ENCODE measurements around the gene CST4. TPM values are rescaled to one million over a fixed set of nuclear protein-coding genes. Genes with fewer than 3 reads are reported as not detected.
"Not testable (repeated sequence)": the region's sequence is repeated elsewhere in the genome, so short reads cannot be mapped to it uniquely, and the experiment has no call there.

CST4 gene
- total RNA-seq, 2 experiments from 2014 or later: not detected

- H3K27me3 Mint-ChIP-seq; CTCF ChIA-PET; DNase-seq; H3K36me3 Mint-ChIP-seq (ENCODE audit: low read depth); H3K4me3 Mint-ChIP-seq; H3K9me3 Mint-ChIP-seq; POLR2A ChIA-PET; H3K4me1 Mint-ChIP-seq; H3K27ac Mint-ChIP-seq: not testable (repeated sequence)
Observed at GRCh38 chr20:23664046-23664445, 24.8 kb downstream of the CST4 start.

- Mint-ChIP-seq H3K4me1 (no peaks in the 10 kb centered on the region), H3K27me3 (no peaks in the 10 kb centered on the region), H3K27ac (no peak overlapping the region), H3K4me3 (no peak overlapping the region), H3K36me3 (ENCODE audit: low read depth) (no peaks in the 10 kb centered on the region), H3K9me3 (no peaks in the 10 kb centered on the region)
- POLR2A ChIA-PET: no interaction called here
- no peak for DNase-seq
- CTCF ChIA-PET: no interaction called here
Observed at GRCh38 chr20:23663180-23663579, 25.7 kb downstream of the CST4 start.

- POLR2A ChIA-PET: no interaction called here
- no peak for DNase-seq
- CTCF ChIA-PET: no interaction called here
- no peaks in the 10 kb centered on the region for H3K4me1 Mint-ChIP-seq
- no peaks in the 10 kb centered on the region for H3K27me3 Mint-ChIP-seq
- H3K9me3 Mint-ChIP-seq: no peaks in the 10 kb centered on the region
- H3K4me3 Mint-ChIP-seq: no peak overlapping the region
- no peaks in the 10 kb centered on the region for H3K36me3 Mint-ChIP-seq (ENCODE audit: low read depth)
- H3K27ac Mint-ChIP-seq: no peak overlapping the region
Observed at GRCh38 chr20:23662276-23662870, 26.5 kb downstream of the CST4 start.

- Mint-ChIP-seq H3K9me3 (no peaks in the 10 kb centered on the region), H3K4me3 (no peak overlapping the region), H3K27me3 (no peaks in the 10 kb centered on the region), H3K27ac (no peak overlapping the region), H3K4me1 (no peaks in the 10 kb centered on the region), H3K36me3 (ENCODE audit: low read depth) (no peaks in the 10 kb centered on the region)
- ChIA-PET POLR2A (no interaction called here), CTCF (no interaction called here)
- DNase-seq: no peak
Observed at GRCh38 chr20:23661002-23661429, 27.8 kb downstream of the CST4 start.

GRCh38 chr20:23659989-23660837, 28.6 kb downstream of the CST4 start:
- Mint-ChIP-seq H3K27ac (no peak overlapping the region), H3K9me3 (no peaks in the 10 kb centered on the region), H3K27me3 (peaks cover 3% of the 10 kb centered on the region), H3K4me1 (no peaks in the 10 kb centered on the region), H3K4me3 (no peak overlapping the region), H3K36me3 (ENCODE audit: low read depth) (no peaks in the 10 kb centered on the region)
- no peak for DNase-seq
- ChIA-PET CTCF (no interaction called here), POLR2A (interaction anchor here (0.5 kb wide), 1 partner anchor 248 kb away, joined by 3 read pairs; no protein-coding TSS in a partner anchor)

GRCh38 chr20:23659610-23659988, 29.2 kb downstream of the CST4 start:
- H3K9me3 Mint-ChIP-seq; H3K4me3 Mint-ChIP-seq; H3K36me3 Mint-ChIP-seq (ENCODE audit: low read depth); H3K4me1 Mint-ChIP-seq; H3K27ac Mint-ChIP-seq; CTCF ChIA-PET; H3K27me3 Mint-ChIP-seq; DNase-seq: not testable (repeated sequence)
- POLR2A ChIA-PET: interaction anchor here (0.5 kb wide), 1 partner anchor 248 kb away, joined by 3 read pairs; no protein-coding TSS in a partner anchor

GRCh38 chr20:23658989-23659609, 29.7 kb downstream of the CST4 start:
- CTCF ChIA-PET: no interaction called here
- Mint-ChIP-seq H3K36me3 (ENCODE audit: low read depth) (no peaks in the 10 kb centered on the region), H3K27ac (no peak overlapping the region), H3K27me3 (peaks cover 6% of the 10 kb centered on the region), H3K9me3 (no peaks in the 10 kb centered on the region), H3K4me1 (no peaks in the 10 kb centered on the region), H3K4me3 (no peak overlapping the region)
- POLR2A ChIA-PET: no interaction called here
- no peak for DNase-seq

- Mint-ChIP-seq H3K4me3 (no peak overlapping the region), H3K9me3 (no peaks in the 10 kb centered on the region), H3K4me1 (no peaks in the 10 kb centered on the region), H3K27ac (no peak overlapping the region), H3K27me3 (peaks cover 6% of the 10 kb centered on the region), H3K36me3 (ENCODE audit: low read depth) (no peaks in the 10 kb centered on the region)
- POLR2A ChIA-PET: no interaction called here
- no peak for DNase-seq
- CTCF ChIA-PET: no interaction called here
Observed at GRCh38 chr20:23658336-23658735, 30.5 kb downstream of the CST4 start.

GRCh38 chr20:23657202-23657601, 31.6 kb downstream of the CST4 start:
- ChIA-PET CTCF (no interaction called here), POLR2A (no interaction called here)
- Mint-ChIP-seq H3K9me3 (no peaks in the 10 kb centered on the region), H3K4me1 (no peaks in the 10 kb centered on the region), H3K4me3 (no peak overlapping the region), H3K27me3 (peaks cover 6% of the 10 kb centered on the region), H3K27ac (no peak overlapping the region), H3K36me3 (ENCODE audit: low read depth) (no peaks in the 10 kb centered on the region)
- DNase-seq: no peak

- Mint-ChIP-seq H3K27ac (no peak overlapping the region), H3K9me3 (no peaks in the 10 kb centered on the region), H3K27me3 (peaks cover 6% of the 10 kb centered on the region), H3K4me1 (no peaks in the 10 kb centered on the region), H3K4me3 (no peak overlapping the region), H3K36me3 (ENCODE audit: low read depth) (no peaks in the 10 kb centered on the region)
- CTCF ChIA-PET: no interaction called here
- DNase-seq: no peak
- POLR2A ChIA-PET: no interaction called here
Observed at GRCh38 chr20:23656372-23656771, 32.5 kb downstream of the CST4 start.

GRCh38 chr20:23655491-23656211, 33.2 kb downstream of the CST4 start:
- CTCF ChIA-PET: no interaction called here

GRCh38 chr20:23654717-23655116, 34.1 kb downstream of the CST4 start:
- H3K4me3 Mint-ChIP-seq: no peak overlapping the region
- H3K36me3 Mint-ChIP-seq (ENCODE audit: low read depth): no peaks in the 10 kb centered on the region
- no peaks in the 10 kb centered on the region for H3K9me3 Mint-ChIP-seq
- H3K27me3 Mint-ChIP-seq: peaks cover 6% of the 10 kb centered on the region
- no peak overlapping the region for H3K27ac Mint-ChIP-seq
- no peak for DNase-seq
- no peaks in the 10 kb centered on the region for H3K4me1 Mint-ChIP-seq
- CTCF ChIA-PET: no interaction called here
- POLR2A ChIA-PET: no interaction called here

More at GRCh38 chr20:23655491-23656211, 33.2 kb downstream of the CST4 start:
- Mint-ChIP-seq H3K4me3 (no peak overlapping the region), H3K36me3 (ENCODE audit: low read depth) (no peaks in the 10 kb centered on the region), H3K4me1 (no peaks in the 10 kb centered on the region), H3K27ac (no peak overlapping the region), H3K9me3 (no peaks in the 10 kb centered on the region), H3K27me3 (peaks cover 6% of the 10 kb centered on the region)
- POLR2A ChIA-PET: no interaction called here
- no peak for DNase-seq

- Mint-ChIP-seq H3K27me3 (peaks cover 6% of the 10 kb centered on the region), H3K27ac (no peak overlapping the region), H3K9me3 (no peaks in the 10 kb centered on the region), H3K36me3 (ENCODE audit: low read depth) (no peaks in the 10 kb centered on the region), H3K4me3 (no peak overlapping the region), H3K4me1 (no peaks in the 10 kb centered on the region)
- DNase-seq: no peak
- POLR2A ChIA-PET: no interaction called here
- CTCF ChIA-PET: no interaction called here
Observed at GRCh38 chr20:23654000-23654399, 34.8 kb downstream of the CST4 start.
